Glutamatergic neuron (in vitro differentiated cells): ENCODE data around the gene SIGLEC9. TPM values are rescaled to one million over a fixed set of nuclear protein-coding genes. Genes with fewer than 3 reads are reported as not detected.

ENCODE experiments used
- DNase-seq: peaks from one replicate; pipeline ENCODE4 v3.0.0; 2022
- H3K27ac Mint-ChIP-seq: one replicate; pipeline ENCODE4 v1.8.0; 2020; ENCODE audit warnings: mild to moderate bottlenecking, mixed read lengths, inconsistent platforms; ENCODE audit not compliant: unreplicated experiment
- H3K27me3 Mint-ChIP-seq: one replicate; pipeline ENCODE4 v1.8.0; 2020; ENCODE audit warnings: mild to moderate bottlenecking, moderate library complexity, mixed read lengths, inconsistent platforms; ENCODE audit not compliant: unreplicated experiment
- H3K36me3 Mint-ChIP-seq: one replicate; pipeline ENCODE4 v1.8.0; 2020; ENCODE audit warnings: mild to moderate bottlenecking, mixed read lengths, inconsistent platforms; ENCODE audit not compliant: unreplicated experiment
- H3K4me1 Mint-ChIP-seq: one replicate; pipeline ENCODE4 v1.8.0; 2020; ENCODE audit warnings: mild to moderate bottlenecking, low read depth, mixed read lengths, inconsistent platforms; ENCODE audit not compliant: unreplicated experiment
- H3K4me3 Mint-ChIP-seq: one replicate; pipeline ENCODE4 v1.8.0; 2020; ENCODE audit warnings: mild to moderate bottlenecking, mixed read lengths, inconsistent platforms; ENCODE audit not compliant: unreplicated experiment
- H3K9me3 Mint-ChIP-seq: one replicate; pipeline ENCODE4 v1.8.0; 2020; ENCODE audit warnings: mild to moderate bottlenecking, moderate library complexity, mixed read lengths, inconsistent platforms; ENCODE audit not compliant: unreplicated experiment
- CTCF ChIP-seq: fragments of 200-600 bp; sonication (generic); IDR thresholded peaks from one replicate; pipeline ENCODE4 v1.5.0; 2021; ENCODE audit not compliant: partially characterized antibody, unreplicated experiment
- total RNA-seq: library from RNA; stranded (reverse); fragmentation: NEBNext Ultra II Directional; extraction: Animal tissue kit (Norgen Biotek cat#: 25700); gene quantifications from one replicate; pipeline ENCODE4 v1.2.1, GENCODE V29; 2021; ENCODE audit not compliant: unreplicated experiment

SIGLEC9 gene
- total RNA-seq, 1 donor from 2014 or later = not detected

GRCh38 chr19:51094696-51095279, 29.9 kb upstream of the SIGLEC9 start:
- peaks cover 2% of the 10 kb centered on the region for H3K4me1 Mint-ChIP-seq
- H3K27ac Mint-ChIP-seq = no peak overlapping the region
- H3K9me3 Mint-ChIP-seq = peaks cover 7% of the 10 kb centered on the region
- DNase-seq = peak; percentile 81
- peaks cover 10% of the 10 kb centered on the region for H3K27me3 Mint-ChIP-seq
- peak; percentile 92 for TF ChIP-seq CTCF
- H3K36me3 Mint-ChIP-seq = no peaks in the 10 kb centered on the region
- no peak overlapping the region for H3K4me3 Mint-ChIP-seq

DNA sequence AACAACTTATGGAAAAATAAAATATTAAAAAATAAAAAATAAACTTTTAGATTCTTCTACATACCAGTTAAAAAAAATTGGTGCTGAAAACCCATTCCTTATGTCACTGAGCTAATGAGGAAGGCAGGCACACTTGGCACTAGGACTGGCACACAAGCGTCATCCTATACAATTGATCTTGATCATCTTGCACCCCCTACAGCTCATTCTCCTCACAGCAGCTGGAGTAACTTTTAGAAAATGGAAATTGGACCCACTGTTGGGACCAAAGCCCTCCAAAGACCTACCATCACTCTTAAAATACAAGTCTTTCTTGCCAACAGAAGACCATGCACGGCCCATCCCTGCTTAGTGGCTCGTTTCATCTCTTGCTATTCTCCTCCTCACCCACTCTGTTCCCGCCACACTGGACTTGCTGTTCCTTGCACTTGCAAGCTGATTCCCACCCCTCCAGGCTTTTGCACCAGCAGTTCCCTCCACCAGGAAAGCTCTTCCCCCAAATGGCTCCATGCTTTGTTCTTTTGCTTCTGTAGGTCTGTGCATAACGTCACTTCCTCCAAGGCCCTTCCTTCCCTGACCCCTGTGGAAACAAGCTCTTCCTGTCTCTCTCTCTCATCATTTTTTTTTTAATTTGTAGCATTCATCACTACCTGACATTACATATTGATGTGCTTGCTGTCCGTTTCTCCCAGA, 28.1 kb upstream of the SIGLEC9 start:
- Mint-ChIP-seq H3K4me1 (peaks cover 2% of the 10 kb centered on the region), H3K27ac (no peak overlapping the region), H3K4me3 (no peak overlapping the region), H3K9me3 (peaks cover 7% of the 10 kb centered on the region), H3K27me3 (peaks cover 10% of the 10 kb centered on the region), H3K36me3 (no peaks in the 10 kb centered on the region)
- no peak for DNase-seq
- TF ChIP-seq CTCF = no peak

DNA sequence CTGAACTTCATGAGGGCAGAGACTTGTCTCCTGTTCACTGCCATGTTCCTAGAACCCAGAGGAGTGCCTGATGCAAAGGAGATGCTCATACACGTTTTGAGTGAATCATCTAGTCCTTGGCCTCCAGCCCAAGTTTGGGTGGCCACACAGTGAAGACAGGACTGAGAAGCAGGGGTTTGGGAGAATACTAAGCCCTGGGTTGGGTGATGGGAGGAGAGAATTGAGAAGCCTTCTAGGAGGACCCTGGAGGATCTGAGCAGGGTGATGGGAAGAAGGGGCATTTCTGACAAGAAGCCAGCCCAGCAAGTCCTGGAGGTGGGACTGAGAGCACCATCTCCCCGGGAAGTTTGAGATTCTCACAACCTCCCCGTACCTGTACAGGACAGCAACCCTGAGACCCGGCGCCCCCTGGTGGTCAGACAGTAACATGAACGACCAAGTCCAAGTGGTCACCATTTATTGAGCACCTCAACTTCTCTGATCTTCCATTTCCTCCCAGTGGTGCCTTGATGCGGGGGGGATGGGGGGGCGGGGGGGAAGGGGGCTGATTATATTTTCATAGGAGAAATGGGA, 27.5 kb upstream of the SIGLEC9 start:
- Mint-ChIP-seq H3K9me3 (peaks cover 6% of the 10 kb centered on the region), H3K27me3 (peaks cover 8% of the 10 kb centered on the region), H3K27ac (no peak overlapping the region), H3K4me3 (no peak overlapping the region), H3K36me3 (no peaks in the 10 kb centered on the region), H3K4me1 (peaks cover 2% of the 10 kb centered on the region)
- peak; percentile 81 for DNase-seq
- TF ChIP-seq CTCF = peak; percentile 74

DNA sequence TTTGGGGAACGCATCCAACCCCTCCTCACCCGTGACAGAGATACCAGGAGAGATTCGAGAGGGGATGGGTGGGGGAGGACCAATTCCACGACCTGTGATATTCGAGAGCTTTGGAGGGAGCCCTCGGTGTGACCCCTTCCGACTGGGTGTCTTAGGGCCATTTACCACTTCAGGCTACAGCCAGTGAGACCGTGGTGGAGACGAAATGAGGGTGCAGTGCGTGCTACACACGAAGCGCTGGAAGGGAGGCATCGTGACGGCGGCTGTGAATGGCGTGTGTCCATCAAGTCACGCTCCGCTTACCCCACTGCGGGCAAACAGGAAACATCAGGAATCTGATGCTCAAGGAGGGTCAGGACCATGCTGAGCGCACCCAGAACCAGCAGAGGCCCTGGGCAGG, 26.9 kb upstream of the SIGLEC9 start:
- Mint-ChIP-seq H3K36me3 (no peaks in the 10 kb centered on the region), H3K4me1 (peaks cover 2% of the 10 kb centered on the region), H3K27me3 (peaks cover 6% of the 10 kb centered on the region), H3K9me3 (peaks cover 4% of the 10 kb centered on the region), H3K4me3 (no peak overlapping the region), H3K27ac (no peak overlapping the region)
- no peak for TF ChIP-seq CTCF
- no peak for DNase-seq

GRCh38 chr19:51098365-51099046, 26.2 kb upstream of the SIGLEC9 start:
- H3K27ac Mint-ChIP-seq = no peak overlapping the region
- H3K27me3 Mint-ChIP-seq = peaks cover 6% of the 10 kb centered on the region
- H3K4me3 Mint-ChIP-seq = no peak overlapping the region
- TF ChIP-seq CTCF = peak; percentile 5
- H3K4me1 Mint-ChIP-seq = peaks cover 2% of the 10 kb centered on the region
- no peaks in the 10 kb centered on the region for H3K36me3 Mint-ChIP-seq
- peaks cover 4% of the 10 kb centered on the region for H3K9me3 Mint-ChIP-seq
- peak; percentile 69 for DNase-seq
